AG10803 (cell line): Measurements from ENCODE around the gene PUS3.

Experiments used
- DNase-seq: peaks from one replicate; pipeline ENCODE4 v3.0.0; 2010; ENCODE audit warnings: low read depth
- H3K4me3 ChIP-seq: 2 replicates; pipeline ENCODE4 v1.5.1; 2011; ENCODE audit warnings: mild to moderate bottlenecking, low read length, control low read depth
- TF ChIP-seq, protein P1 (sequence below): conservative IDR thresholded peaks from 2 replicates; pipeline ENCODE4 v1.5.1; 2011; ENCODE audit warnings: mild to moderate bottlenecking, low read length, control low read depth, inconsistent platforms

PUS3 gene, protein sequence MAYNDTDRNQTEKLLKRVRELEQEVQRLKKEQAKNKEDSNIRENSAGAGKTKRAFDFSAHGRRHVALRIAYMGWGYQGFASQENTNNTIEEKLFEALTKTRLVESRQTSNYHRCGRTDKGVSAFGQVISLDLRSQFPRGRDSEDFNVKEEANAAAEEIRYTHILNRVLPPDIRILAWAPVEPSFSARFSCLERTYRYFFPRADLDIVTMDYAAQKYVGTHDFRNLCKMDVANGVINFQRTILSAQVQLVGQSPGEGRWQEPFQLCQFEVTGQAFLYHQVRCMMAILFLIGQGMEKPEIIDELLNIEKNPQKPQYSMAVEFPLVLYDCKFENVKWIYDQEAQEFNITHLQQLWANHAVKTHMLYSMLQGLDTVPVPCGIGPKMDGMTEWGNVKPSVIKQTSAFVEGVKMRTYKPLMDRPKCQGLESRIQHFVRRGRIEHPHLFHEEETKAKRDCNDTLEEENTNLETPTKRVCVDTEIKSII

DNA sequence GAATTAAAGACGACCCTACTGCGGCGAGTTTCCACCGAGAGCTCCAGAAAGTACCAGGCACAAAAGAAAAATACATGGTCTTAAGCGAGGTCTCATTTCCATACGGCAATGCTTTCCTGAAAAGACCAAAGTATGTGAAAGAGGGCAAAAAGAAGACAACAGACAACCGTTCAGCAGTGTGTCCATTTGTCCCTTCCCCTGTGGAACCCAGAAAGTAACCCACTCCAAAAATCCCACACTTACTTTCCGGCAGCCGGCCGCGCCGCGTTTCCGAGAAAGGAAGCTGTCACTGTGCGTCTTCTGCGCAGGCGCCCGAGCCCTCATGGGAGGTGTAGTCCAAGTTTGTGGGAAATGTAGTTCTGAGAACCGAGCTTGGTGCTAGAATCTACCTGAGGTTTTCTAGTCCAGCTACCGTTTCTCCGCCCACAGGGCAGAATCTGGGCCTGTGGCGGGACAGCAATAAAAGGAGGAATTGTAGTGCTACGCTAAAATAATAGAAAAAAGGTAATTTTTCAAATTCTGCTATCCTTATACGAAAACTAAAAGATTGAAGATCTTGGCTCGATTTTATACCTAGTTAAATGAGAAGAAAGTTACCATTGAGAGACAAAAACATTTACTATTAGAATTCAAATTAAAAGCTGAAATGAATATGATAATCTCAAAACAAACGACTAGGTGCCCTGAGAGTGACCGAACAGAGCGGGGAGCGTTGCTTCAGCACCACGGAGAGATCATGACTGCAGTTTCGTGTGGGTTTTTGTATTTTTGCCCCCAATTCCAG lies at the start of gene PUS3:
PUS3 (minus strand) TSS at position 280 of the 784 bp plus-strand sequence. CDS start 6,922 bp downstream, outside the sequence.
- TF ChIP-seq, protein P1, sequence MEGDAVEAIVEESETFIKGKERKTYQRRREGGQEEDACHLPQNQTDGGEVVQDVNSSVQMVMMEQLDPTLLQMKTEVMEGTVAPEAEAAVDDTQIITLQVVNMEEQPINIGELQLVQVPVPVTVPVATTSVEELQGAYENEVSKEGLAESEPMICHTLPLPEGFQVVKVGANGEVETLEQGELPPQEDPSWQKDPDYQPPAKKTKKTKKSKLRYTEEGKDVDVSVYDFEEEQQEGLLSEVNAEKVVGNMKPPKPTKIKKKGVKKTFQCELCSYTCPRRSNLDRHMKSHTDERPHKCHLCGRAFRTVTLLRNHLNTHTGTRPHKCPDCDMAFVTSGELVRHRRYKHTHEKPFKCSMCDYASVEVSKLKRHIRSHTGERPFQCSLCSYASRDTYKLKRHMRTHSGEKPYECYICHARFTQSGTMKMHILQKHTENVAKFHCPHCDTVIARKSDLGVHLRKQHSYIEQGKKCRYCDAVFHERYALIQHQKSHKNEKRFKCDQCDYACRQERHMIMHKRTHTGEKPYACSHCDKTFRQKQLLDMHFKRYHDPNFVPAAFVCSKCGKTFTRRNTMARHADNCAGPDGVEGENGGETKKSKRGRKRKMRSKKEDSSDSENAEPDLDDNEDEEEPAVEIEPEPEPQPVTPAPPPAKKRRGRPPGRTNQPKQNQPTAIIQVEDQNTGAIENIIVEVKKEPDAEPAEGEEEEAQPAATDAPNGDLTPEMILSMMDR: no peak
- peak within 1 kb of the TSS; percentile 67 for H3K4me3 ChIP-seq
- DNase-seq: peak; percentile 78

DNA sequence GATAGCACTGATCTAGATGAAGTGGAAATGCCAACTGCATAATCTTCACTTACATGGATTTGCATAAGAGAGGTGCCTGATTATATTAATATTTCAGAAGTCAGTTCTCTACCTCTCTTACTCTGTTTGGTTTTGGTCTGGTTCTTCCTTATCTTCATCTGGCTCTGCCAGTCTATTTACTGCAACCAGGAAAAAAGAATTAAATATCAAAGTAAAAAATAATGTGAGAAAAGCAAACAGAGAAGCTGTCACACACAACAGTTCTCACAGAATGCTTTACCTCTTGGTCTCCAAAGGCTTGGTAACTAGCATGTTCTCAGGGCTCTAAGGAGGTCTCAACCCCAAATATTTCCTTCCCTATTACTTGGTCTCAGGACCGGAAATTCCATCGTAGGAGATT lies 49.6 kb upstream of the PUS3 start:
- TF ChIP-seq, protein P1: no peak
- no peak for DNase-seq
- no peak overlapping the region for H3K4me3 ChIP-seq

DNA sequence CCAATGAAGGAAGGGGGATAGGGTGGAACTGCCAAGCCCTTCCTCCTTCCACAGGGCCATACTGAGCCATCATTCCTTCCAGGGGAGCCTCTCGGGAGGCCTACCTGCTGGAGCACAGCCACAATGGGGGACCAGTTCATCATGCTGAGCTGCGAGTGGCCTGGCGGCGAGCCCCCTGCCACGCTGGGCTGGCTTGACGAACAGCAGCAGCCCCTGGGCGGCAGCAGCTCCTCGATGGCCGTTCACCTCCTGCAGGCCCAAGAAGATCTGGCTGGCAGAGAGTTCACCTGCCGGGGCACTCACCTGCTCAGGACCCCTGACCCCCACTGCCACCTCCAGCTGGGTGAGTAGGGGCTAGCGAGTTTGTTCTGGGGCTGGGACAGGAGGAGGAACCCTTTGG lies 48.7 kb upstream of the PUS3 start:
- no peak for DNase-seq

DNA sequence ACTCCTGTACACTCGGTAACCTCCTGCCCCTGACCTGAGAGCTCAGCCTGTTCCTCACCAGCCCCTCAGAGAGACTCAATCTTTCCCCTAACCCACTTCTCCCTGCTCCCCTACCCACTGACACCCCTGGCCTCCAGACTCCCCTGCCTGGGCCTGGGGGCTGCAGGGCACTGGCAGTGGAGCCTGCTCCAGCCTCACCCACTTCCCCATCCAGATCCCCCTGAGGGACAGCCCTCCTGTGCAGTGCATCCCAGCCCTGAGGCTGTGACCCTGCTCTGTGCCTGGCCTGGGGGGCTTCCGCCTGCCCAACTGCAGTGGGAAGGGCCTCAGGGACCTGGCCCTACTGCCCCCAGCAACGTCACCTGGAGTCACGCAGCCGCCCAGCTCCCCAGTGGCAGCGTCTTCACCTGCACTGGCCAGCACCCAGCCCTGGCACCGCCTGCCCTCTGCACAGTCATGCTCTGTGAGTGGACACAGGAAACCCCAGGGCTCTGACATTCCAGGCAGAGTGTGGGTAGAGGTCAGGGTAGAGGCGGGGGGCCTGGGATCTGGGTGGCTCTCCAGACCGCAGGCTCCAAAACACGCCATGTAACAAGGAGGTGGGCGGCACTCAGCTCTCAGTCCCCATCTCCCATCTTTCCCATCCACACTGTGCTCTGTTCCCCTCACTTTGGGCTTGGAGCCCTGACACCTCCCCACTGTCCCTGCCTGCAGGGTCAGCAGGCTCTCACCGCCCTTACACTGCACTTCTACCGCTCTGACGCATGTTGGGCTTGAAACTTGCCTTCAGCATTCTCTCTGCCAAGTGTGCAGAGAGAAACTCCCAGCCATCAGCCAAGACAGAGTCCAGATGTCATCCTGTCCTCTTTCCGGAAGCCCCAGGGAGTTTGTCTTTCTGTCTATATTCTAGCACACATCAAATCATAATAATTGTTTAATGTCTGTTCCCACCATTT lies 48.0 kb upstream of the PUS3 start:
- DNase-seq: peak; percentile 28
- TF ChIP-seq, protein P1: no peak
- no peak overlapping the region for H3K4me3 ChIP-seq

More for the DNA sequence above, 48.7 kb upstream of the PUS3 start:
- TF ChIP-seq, protein P1: no peak
- no peak overlapping the region for H3K4me3 ChIP-seq

DNA sequence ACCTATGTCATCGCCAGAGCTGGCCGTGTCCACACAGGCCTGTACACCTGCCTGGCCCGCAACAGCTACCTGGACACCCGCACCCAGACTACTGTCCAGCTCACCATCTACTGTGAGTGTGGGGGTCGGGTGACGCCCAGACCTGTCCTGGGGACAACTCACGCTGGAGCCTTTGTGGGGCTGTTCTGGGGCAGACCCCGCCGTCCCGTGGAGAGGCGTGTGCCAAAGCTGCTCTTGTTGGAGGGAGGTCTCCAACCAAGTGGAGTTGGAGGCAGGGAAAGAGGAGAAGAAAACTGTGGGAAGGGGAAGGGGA lies 47.1 kb upstream of the PUS3 start:
- TF ChIP-seq, protein P1: no peak
- DNase-seq: no peak
- H3K4me3 ChIP-seq: no peak overlapping the region

DNA sequence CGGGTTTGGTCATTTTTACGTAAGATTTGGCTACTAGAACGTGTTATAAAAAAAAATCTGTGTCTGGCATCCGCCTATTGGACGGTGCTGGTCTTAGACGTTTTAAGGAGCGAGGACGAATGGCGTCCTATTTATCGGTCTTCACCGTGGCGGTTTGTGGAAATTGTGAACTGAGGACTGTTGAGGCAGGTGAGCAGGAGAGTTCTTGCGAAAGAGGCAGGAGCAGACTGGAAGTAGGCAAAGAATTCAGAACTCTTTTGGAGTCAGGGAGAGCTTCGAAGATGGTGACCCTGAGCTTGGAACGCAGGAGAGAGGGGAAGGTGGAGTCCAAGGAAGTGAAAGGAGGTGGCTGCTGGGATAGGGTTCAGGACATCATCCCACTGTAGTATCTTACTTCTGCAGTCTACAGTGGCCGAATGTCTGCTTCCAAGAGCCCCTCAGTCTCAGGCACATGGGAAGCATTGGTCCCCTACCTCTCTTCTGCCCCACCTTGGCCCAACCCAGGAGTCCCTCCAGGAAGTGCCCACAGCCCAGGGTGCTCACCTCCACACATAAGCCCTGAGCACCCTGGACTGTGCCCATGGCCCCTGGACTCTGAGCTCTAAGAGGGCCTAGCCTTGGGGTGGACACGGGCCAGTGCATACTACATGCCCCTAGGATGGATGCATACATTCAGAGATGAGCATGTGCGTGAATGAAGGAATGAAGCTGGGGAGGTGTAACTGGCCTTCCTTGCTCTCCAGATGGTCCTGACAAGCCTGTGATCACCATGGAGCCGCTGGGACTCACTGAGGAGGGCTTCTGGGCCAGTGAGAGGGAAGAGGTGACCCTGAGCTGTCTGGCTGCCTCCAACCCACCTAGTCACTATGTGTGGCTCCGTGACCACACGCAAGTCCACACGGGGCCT lies 46.5 kb upstream of the PUS3 start:
- TF ChIP-seq, protein P1: no peak
- no peak overlapping the region for H3K4me3 ChIP-seq
- DNase-seq: no peak
